Activated CD4-positive, CD25-positive, alpha-beta regulatory T cell treated with anti-CD3 and anti-CD28 coated beads, Interleukin-2, amount 50 U/mL, for 16 hours (primary cell): Measurements from ENCODE around the gene KDM4B.

Experiments used
- DNase-seq: peaks from one replicate; pipeline ENCODE4 v3.0.0-alpha.2; 2020; ENCODE audit warnings: low read depth, low spot score

KDM4B gene

GRCh38 chr19:5200844-5201243 is 231.9 kb downstream of the KDM4B start:
- DNase-seq = no peak

- no peak for DNase-seq
Measured at GRCh38 chr19:5202553-5202952, 233.6 kb downstream of the KDM4B start.
